Nephron progenitor cell (in vitro differentiated cells): ENCODE measurements around the gene BTBD19.

ENCODE experiments used
- DNase-seq: peaks from one replicate; pipeline ENCODE4 v3.0.0; 2021
- H3K27ac Mint-ChIP-seq: 2 replicates; pipeline ENCODE4 v1.8.0; 2021; ENCODE audit warnings: mild to moderate bottlenecking, moderate library complexity, mixed read lengths
- H3K27me3 Mint-ChIP-seq: 2 replicates; pipeline ENCODE4 v1.8.0; 2021; ENCODE audit warnings: mild to moderate bottlenecking, low read depth, mixed read lengths; ENCODE audit not compliant: poor library complexity
- H3K36me3 Mint-ChIP-seq: 2 replicates; pipeline ENCODE4 v1.8.0; 2021; ENCODE audit warnings: low read depth, mixed read lengths
- H3K4me1 Mint-ChIP-seq: 2 replicates; pipeline ENCODE4 v1.8.0; 2021; ENCODE audit warnings: mixed read lengths
- H3K4me3 Mint-ChIP-seq: 2 replicates; pipeline ENCODE4 v1.8.0; 2021; ENCODE audit warnings: mild to moderate bottlenecking, moderate library complexity, mixed read lengths
- H3K9me3 Mint-ChIP-seq: 2 replicates; pipeline ENCODE4 v1.8.0; 2021; ENCODE audit warnings: mild to moderate bottlenecking, moderate library complexity, mixed read lengths
- CTCF ChIP-seq: fragments of 200-600 bp; sonication (generic); IDR thresholded peaks from 2 replicates; pipeline ENCODE4 v1.5.0; 2021; ENCODE audit warnings: antibody characterized with exemption

The BTBD19 gene

DNA sequence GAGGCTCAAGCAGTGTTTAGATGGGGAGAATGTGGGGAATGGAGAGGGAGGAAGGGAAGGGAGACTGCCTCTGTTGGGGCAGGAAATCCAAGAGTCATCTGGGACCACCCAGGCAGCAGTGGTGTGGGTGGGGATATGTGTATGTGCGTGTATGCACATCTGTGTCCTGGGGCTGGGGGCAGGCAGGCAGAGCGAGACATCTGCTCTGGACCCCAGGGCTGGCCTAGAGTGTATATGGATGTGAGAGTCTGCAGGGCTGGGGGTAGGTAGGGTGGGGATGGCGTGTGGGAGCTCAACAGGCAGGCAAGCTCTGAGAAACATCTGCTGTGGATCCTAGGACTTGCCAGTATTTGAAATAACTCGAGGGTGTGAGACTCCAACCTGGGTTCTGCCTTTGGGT lies 31.3 kb downstream of the BTBD19 start:
- no peak overlapping the region for H3K27ac Mint-ChIP-seq
- no peak overlapping the region for H3K4me3 Mint-ChIP-seq
- peaks cover 1% of the 10 kb centered on the region for H3K36me3 Mint-ChIP-seq
- DNase-seq, result no peak
- H3K27me3 Mint-ChIP-seq, result peaks cover 22% of the 10 kb centered on the region
- TF ChIP-seq CTCF, result no peak
- H3K9me3 Mint-ChIP-seq, result peaks cover 1% of the 10 kb centered on the region
- H3K4me1 Mint-ChIP-seq, result peaks cover 30% of the 10 kb centered on the region

DNA sequence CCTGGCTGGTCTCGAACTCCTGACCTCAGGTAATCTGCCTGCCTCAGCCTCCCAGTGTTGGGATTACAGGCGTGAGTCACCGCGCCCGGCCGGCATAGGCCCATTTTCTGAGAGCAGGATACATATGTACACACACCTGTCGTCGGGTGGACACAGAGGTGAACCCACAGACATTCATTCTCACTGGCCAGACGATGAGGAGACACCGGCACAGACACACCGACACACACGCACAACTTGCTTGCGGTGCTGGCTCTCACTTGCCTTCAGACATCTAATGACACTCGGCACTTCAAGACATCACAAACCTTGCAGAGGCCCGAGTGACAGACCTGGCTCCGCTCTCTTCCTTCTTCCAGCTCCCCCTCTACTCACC lies 34.2 kb downstream of the BTBD19 start:
- TF ChIP-seq CTCF, result no peak
- no peak for DNase-seq
- Mint-ChIP-seq H3K4me3 (peak overlapping the region; percentile 77), H3K36me3 (peaks cover 4% of the 10 kb centered on the region), H3K9me3 (peaks cover 3% of the 10 kb centered on the region), H3K4me1 (peaks cover 14% of the 10 kb centered on the region), H3K27me3 (peaks cover 26% of the 10 kb centered on the region), H3K27ac (no peak overlapping the region)

GRCh38 chr1:44842862-44843655 lies 34.7 kb downstream of the BTBD19 start, which contains the start of gene PTCH2:
TSS of gene PTCH2 (minus strand) at chr1:44843253. CDS start at chr1:44842932, 321 bp downstream.
- Mint-ChIP-seq H3K9me3 (peaks cover 3% of the 10 kb centered on the region), H3K4me3 (peak within 1 kb of the TSS; percentile 77), H3K4me1 (peaks cover 18% of the 10 kb centered on the region), H3K27ac (no peak within 1 kb of the TSS), H3K27me3 (peaks cover 26% of the 10 kb centered on the region), H3K36me3 (peaks cover 4% of the 10 kb centered on the region)
- peak; percentile 96 for DNase-seq
- no peak for TF ChIP-seq CTCF

- no peak for TF ChIP-seq CTCF
- no peak for DNase-seq
- Mint-ChIP-seq H3K4me3 (no peak overlapping the region), H3K27ac (peak overlapping the region; percentile 51), H3K36me3 (peaks cover 4% of the 10 kb centered on the region), H3K4me1 (peaks cover 25% of the 10 kb centered on the region), H3K9me3 (peaks cover 3% of the 10 kb centered on the region), H3K27me3 (peaks cover 15% of the 10 kb centered on the region)
These were observed 38.7 kb downstream of the BTBD19 start for GRCh38 chr1:44846985-44847384.

DNA sequence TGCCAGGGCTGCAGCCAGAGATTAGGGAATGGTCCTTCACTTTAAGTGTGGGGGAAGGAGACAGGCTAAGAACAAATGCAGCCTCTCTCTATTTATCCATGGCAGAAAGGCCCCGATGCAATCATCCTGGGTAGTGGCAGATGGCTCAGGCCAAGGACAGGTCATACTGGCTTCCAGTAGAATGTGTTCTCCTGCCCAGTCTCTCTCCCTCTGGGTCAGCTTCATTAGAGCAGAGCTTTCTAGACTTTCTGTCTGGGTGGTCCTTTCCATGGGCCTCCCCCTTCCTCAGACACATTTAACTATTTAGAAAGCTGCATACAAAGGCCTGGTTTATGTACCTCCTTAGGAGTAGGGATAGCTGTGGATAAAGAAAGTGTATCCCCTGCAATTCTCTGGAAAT lies 39.5 kb downstream of the BTBD19 start:
- TF ChIP-seq CTCF, result no peak
- Mint-ChIP-seq H3K27me3 (peaks cover 9% of the 10 kb centered on the region), H3K36me3 (peaks cover 11% of the 10 kb centered on the region), H3K4me3 (no peak overlapping the region), H3K27ac (no peak overlapping the region), H3K9me3 (peaks cover 3% of the 10 kb centered on the region), H3K4me1 (peaks cover 25% of the 10 kb centered on the region)
- no peak for DNase-seq
